ENCODE measurements around the gene GABRG3. TPM values are rescaled to one million over a fixed set of nuclear protein-coding genes. Genes with fewer than 3 reads are reported as not detected.

The GABRG3 gene
- total RNA-seq, 1 experiment from 2014 or later: not detected

DNA sequence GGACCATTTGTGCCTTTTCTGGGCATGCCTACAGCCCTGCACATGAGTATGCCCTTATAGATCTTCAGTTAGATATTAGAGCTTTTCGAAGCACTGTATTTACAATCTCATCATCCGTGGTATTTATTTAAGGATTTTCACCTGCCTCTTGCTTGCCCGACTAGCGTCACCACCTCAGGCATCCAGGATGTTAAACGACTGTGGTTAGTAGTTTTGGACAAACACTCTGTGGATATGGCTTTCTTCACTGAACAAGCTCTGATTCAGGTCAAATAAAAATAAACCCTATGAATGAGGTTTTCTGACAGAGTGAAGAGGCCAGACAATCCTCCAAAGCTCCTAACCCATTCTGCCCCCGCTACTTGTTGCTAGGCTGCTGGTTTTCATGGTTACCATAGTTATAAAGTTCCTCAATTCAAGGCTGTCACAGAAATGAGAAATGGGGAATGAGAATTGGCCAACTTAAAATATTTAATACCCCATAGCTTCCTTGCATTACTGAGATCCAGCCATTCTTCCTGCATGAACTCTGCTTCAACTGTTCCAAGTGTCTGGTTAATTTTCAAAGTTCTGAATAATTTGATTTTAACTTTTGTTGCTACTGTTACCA, 440.1 kb downstream of the GABRG3 start:
- H3K4me3 Mint-ChIP-seq (ENCODE audit: low read depth, unreplicated experiment): no peak overlapping the region
- no TSS peak for BruUV-seq (replicated peaks)
- intact Hi-C loops (cut with micrococcal nuclease; ENCODE audit: unreplicated experiment): no loop called here
- H3K36me3 Mint-ChIP-seq (ENCODE audit: insufficient read depth, unreplicated experiment): no peaks in the 10 kb centered on the region
- no peak overlapping the region for H3K27ac Mint-ChIP-seq (ENCODE audit: unreplicated experiment)
- H3K27me3 Mint-ChIP-seq (ENCODE audit: unreplicated experiment): no peaks in the 10 kb centered on the region
- DNase-seq: no peak
- TF ChIP-seq, protein P1, sequence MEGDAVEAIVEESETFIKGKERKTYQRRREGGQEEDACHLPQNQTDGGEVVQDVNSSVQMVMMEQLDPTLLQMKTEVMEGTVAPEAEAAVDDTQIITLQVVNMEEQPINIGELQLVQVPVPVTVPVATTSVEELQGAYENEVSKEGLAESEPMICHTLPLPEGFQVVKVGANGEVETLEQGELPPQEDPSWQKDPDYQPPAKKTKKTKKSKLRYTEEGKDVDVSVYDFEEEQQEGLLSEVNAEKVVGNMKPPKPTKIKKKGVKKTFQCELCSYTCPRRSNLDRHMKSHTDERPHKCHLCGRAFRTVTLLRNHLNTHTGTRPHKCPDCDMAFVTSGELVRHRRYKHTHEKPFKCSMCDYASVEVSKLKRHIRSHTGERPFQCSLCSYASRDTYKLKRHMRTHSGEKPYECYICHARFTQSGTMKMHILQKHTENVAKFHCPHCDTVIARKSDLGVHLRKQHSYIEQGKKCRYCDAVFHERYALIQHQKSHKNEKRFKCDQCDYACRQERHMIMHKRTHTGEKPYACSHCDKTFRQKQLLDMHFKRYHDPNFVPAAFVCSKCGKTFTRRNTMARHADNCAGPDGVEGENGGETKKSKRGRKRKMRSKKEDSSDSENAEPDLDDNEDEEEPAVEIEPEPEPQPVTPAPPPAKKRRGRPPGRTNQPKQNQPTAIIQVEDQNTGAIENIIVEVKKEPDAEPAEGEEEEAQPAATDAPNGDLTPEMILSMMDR (IDR thresholded peaks at IDR 0.05; ENCODE audit: unreplicated experiment): no peak
- H3K9me3 Mint-ChIP-seq (ENCODE audit: low read depth, unreplicated experiment): peaks cover 3% of the 10 kb centered on the region
- H3K4me1 Mint-ChIP-seq (ENCODE audit: low read depth, unreplicated experiment): no peaks in the 10 kb centered on the region
- CTCF ChIA-PET: no interaction called here

DNA sequence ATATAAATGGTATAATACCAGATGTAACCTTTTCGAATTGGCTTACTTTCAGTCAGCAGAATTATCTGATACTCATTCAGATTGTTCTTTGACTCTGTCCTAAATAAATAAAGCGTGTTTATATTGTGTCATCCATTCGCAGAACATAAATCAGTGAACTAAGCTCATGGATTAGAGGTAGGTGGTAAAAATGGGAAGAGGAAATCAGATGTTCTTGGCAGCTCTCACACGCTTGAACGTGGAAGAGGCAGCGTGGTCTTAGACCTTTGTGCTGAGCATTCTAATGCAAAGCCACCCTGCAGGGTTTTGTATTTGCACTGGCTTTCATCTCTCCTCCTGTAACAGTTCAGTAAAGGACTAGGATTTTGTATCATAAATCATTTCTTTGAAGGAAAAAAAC, 441.4 kb downstream of the GABRG3 start:
- no TSS peak for BruUV-seq (replicated peaks)
- Mint-ChIP-seq H3K27me3 (ENCODE audit: unreplicated experiment) (no peaks in the 10 kb centered on the region), H3K4me1 (ENCODE audit: low read depth, unreplicated experiment) (no peaks in the 10 kb centered on the region), H3K27ac (ENCODE audit: unreplicated experiment) (no peak overlapping the region), H3K36me3 (ENCODE audit: insufficient read depth, unreplicated experiment) (no peaks in the 10 kb centered on the region), H3K4me3 (ENCODE audit: low read depth, unreplicated experiment) (no peak overlapping the region), H3K9me3 (ENCODE audit: low read depth, unreplicated experiment) (peaks cover 3% of the 10 kb centered on the region)
- intact Hi-C loops (cut with micrococcal nuclease; ENCODE audit: unreplicated experiment): no loop called here
- no peak for DNase-seq
- TF ChIP-seq, protein P1 (IDR thresholded peaks at IDR 0.05; ENCODE audit: unreplicated experiment): no peak
- CTCF ChIA-PET: no interaction called here

- H3K4me3 Mint-ChIP-seq (ENCODE audit: low read depth, unreplicated experiment): no peak overlapping the region
Measured at GRCh38 chr15:27414168-27414870, 443.3 kb downstream of the GABRG3 start.

GRCh38 chr15:27418726-27419125, 447.7 kb downstream of the GABRG3 start:
- no peak overlapping the region for H3K4me3 Mint-ChIP-seq (ENCODE audit: low read depth, unreplicated experiment)
- no peaks in the 10 kb centered on the region for H3K4me1 Mint-ChIP-seq (ENCODE audit: low read depth, unreplicated experiment)
- TF ChIP-seq, protein P1 (IDR thresholded peaks at IDR 0.05; ENCODE audit: unreplicated experiment): no peak
- no peak for DNase-seq
- H3K36me3 Mint-ChIP-seq (ENCODE audit: insufficient read depth, unreplicated experiment): no peaks in the 10 kb centered on the region
- CTCF ChIA-PET: no interaction called here
- no peaks in the 10 kb centered on the region for H3K27me3 Mint-ChIP-seq (ENCODE audit: unreplicated experiment)
- no TSS peak for BruUV-seq (replicated peaks)
- no peak overlapping the region for H3K27ac Mint-ChIP-seq (ENCODE audit: unreplicated experiment)
- intact Hi-C loops (cut with micrococcal nuclease; ENCODE audit: unreplicated experiment): no loop called here
- peaks cover 3% of the 10 kb centered on the region for H3K9me3 Mint-ChIP-seq (ENCODE audit: low read depth, unreplicated experiment)

More at GRCh38 chr15:27414168-27414870, 443.3 kb downstream of the GABRG3 start:
- Mint-ChIP-seq H3K4me1 (ENCODE audit: low read depth, unreplicated experiment) (no peaks in the 10 kb centered on the region), H3K27ac (ENCODE audit: unreplicated experiment) (no peak overlapping the region), H3K27me3 (ENCODE audit: unreplicated experiment) (no peaks in the 10 kb centered on the region), H3K9me3 (ENCODE audit: low read depth, unreplicated experiment) (peaks cover 3% of the 10 kb centered on the region), H3K36me3 (ENCODE audit: insufficient read depth, unreplicated experiment) (no peaks in the 10 kb centered on the region)
- no TSS peak for BruUV-seq (replicated peaks)
- CTCF ChIA-PET: no interaction called here
- no peak for DNase-seq
- intact Hi-C loops (cut with micrococcal nuclease; ENCODE audit: unreplicated experiment): no loop called here
- TF ChIP-seq, protein P1 (IDR thresholded peaks at IDR 0.05; ENCODE audit: unreplicated experiment): no peak

Measured in Calu3 (cell line).